Activated naive CD4-positive, alpha-beta T cell treated with anti-CD3 and anti-CD28 coated beads, Interleukin-2, amount 10 ng/mL, durations not matched to agents 7 days and 5 days (primary cell): ENCODE measurements around the gene THEM5.

ENCODE experiments used
- CTCF ChIA-PET: fragments of 350-600 bp; sonication (Branson Sonifier 250); formaldehyde crosslinking; loops from one replicate; lab custom pipeline; 2021; ENCODE audit warnings: antibody characterized with exemption; lab: Charles Lee
- DNase-seq: peaks from one replicate; pipeline ENCODE4 v3.0.0-alpha.2; 2020
- H3K27ac Mint-ChIP-seq: one replicate; pipeline ENCODE4 v1.8.0; 2021; ENCODE audit warnings: mild to moderate bottlenecking, moderate library complexity, mixed read lengths
- H3K27me3 Mint-ChIP-seq: one replicate; pipeline ENCODE4 v1.8.0; 2021; ENCODE audit warnings: mild to moderate bottlenecking, mixed read lengths
- H3K36me3 Mint-ChIP-seq: one replicate; pipeline ENCODE4 v1.8.0; 2021; ENCODE audit warnings: mixed read lengths
- H3K4me1 Mint-ChIP-seq: one replicate; pipeline ENCODE4 v1.8.0; 2021; ENCODE audit warnings: mixed read lengths
- H3K4me3 Mint-ChIP-seq: one replicate; pipeline ENCODE4 v1.8.0; 2021; ENCODE audit warnings: mild to moderate bottlenecking, moderate library complexity, mixed read lengths
- H3K9me3 Mint-ChIP-seq: one replicate; pipeline ENCODE4 v1.8.0; 2021; ENCODE audit warnings: mixed read lengths

Gene THEM5

GRCh38 chr1:151816548-151817352 is 36.8 kb downstream of the THEM5 start:
- H3K27me3 Mint-ChIP-seq: peaks cover 8% of the 10 kb centered on the region

DNA sequence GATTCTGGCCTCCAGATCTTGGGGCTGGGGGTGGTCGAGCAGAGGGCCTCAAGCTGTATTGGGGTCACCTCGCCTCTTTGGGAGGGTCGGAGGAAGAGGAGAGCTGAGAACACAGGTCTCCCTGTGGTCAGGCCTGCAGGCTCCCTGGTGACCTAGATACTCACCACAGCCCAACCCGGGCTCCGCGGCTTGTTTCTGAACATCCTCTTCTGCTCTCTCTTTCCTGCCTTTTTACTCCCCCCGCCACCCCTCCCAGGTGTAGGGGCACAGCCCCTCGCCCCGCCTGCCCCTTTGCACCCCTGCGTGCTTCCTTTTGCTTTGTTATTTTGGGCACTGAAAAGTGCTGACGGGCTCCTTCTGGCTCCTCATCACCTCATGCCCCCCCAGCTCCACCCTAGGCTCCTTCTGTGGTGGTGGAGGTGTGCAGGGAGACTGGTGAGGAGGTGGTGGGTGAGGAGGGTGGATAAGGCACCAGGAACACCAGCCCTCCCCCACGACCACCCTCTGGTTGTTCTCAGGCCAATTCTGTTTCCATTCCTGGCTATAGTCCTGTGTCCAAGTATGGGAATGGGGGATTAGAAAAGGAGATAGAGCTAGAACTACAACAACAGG is 37.7 kb downstream of the THEM5 start:
- H3K4me1 Mint-ChIP-seq: peaks cover 42% of the 10 kb centered on the region
- H3K9me3 Mint-ChIP-seq: no peaks in the 10 kb centered on the region
- peak overlapping the region; percentile 47 for H3K27ac Mint-ChIP-seq
- CTCF ChIA-PET: interaction anchor here (0.5 to 1.0 kb wide), 2 partner anchors 12 to 206 kb away, joined by 3 read pairs; no protein-coding TSS in a partner anchor
- H3K27me3 Mint-ChIP-seq: peaks cover 14% of the 10 kb centered on the region
- no peaks in the 10 kb centered on the region for H3K36me3 Mint-ChIP-seq
- H3K4me3 Mint-ChIP-seq: peak overlapping the region; percentile 29
- DNase-seq: peak; percentile 58

More at GRCh38 chr1:151816548-151817352, 36.8 kb downstream of the THEM5 start:
- CTCF ChIA-PET: interaction anchor here (1.0 kb wide), 1 partner anchor 11 kb away, joined by 3 read pairs; no protein-coding TSS in a partner anchor
- Mint-ChIP-seq H3K4me1 (peaks cover 50% of the 10 kb centered on the region), H3K36me3 (no peaks in the 10 kb centered on the region), H3K27ac (peak overlapping the region; percentile 22), H3K4me3 (no peak overlapping the region), H3K9me3 (no peaks in the 10 kb centered on the region)
- DNase-seq: no peak

- Mint-ChIP-seq H3K4me3 (no peak overlapping the region), H3K4me1 (peaks cover 34% of the 10 kb centered on the region), H3K9me3 (no peaks in the 10 kb centered on the region), H3K36me3 (no peaks in the 10 kb centered on the region), H3K27ac (no peak overlapping the region), H3K27me3 (peaks cover 14% of the 10 kb centered on the region)
- CTCF ChIA-PET: interaction anchor here (0.5 to 1.0 kb wide), 3 partner anchors 21 to 300 kb away, joined by 3 read pairs; no protein-coding TSS in a partner anchor
- no peak for DNase-seq
Measured at GRCh38 chr1:151814971-151815545, 38.5 kb downstream of the THEM5 start.

DNA sequence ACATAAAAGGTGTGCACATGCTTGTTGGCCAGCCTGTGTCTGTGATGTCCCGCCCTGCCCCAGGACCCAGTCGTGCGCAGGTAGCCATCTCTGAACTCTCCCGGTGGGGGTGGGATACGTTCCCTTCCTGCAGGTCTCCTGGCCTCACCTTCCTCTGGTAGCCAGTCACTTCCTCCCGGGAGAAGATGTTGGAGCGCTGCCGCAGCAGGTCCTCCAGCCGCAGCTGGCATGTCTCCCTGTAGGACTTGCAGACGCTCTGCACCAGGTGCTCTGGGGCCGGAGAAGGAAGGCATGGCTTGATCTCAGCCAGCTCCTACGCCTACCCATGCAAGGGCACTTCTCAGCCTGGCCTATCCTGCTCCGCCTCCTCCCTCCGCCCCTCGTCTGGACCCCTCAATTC is 39.1 kb downstream of the THEM5 start:
- no peak overlapping the region for H3K27ac Mint-ChIP-seq
- H3K9me3 Mint-ChIP-seq: no peaks in the 10 kb centered on the region
- no peaks in the 10 kb centered on the region for H3K36me3 Mint-ChIP-seq

GRCh38 chr1:151813271-151813977 is 40.1 kb downstream of the THEM5 start:
- Mint-ChIP-seq H3K9me3 (no peaks in the 10 kb centered on the region), H3K4me3 (no peak overlapping the region), H3K27ac (no peak overlapping the region), H3K4me1 (peaks cover 28% of the 10 kb centered on the region), H3K36me3 (no peaks in the 10 kb centered on the region), H3K27me3 (peaks cover 14% of the 10 kb centered on the region)
- DNase-seq: no peak
- CTCF ChIA-PET: interaction anchor here (1.6 kb wide), 1 partner anchor 23 kb away, joined by 3 read pairs; no protein-coding TSS in a partner anchor

More for the DNA sequence above, 39.1 kb downstream of the THEM5 start:
- Mint-ChIP-seq H3K27me3 (peaks cover 14% of the 10 kb centered on the region), H3K4me1 (peaks cover 28% of the 10 kb centered on the region), H3K4me3 (no peak overlapping the region)
- no peak for DNase-seq
- CTCF ChIA-PET: interaction anchor here (1.0 kb wide), 1 partner anchor 22 kb away, joined by 3 read pairs; no protein-coding TSS in a partner anchor

DNA sequence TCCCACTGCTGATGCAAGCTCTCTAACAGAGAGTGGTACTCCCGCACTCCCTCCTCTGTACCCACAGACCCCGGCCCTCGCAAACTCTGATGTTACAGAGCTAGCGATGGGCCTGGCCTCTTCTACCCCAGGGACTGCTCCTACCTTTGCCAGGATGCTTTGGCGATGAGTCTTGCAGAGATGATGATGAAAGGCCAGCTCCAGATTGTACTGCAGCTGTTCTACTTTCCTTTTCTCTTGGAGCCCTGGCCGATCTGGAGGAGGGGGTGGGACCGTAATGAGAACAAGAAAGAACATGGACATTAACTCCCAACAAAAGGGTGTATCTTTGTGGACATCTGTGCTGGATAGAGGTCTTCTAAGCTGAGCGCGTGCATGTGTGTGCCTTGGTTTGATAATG is 42.3 kb downstream of the THEM5 start:
- CTCF ChIA-PET: interaction anchor here (1.2 to 1.3 kb wide), 2 partner anchors 9 to 76 kb away, joined by 3 to 4 read pairs; no protein-coding TSS in a partner anchor
- no peak for DNase-seq
- H3K27ac Mint-ChIP-seq: no peak overlapping the region
- peaks cover 25% of the 10 kb centered on the region for H3K27me3 Mint-ChIP-seq
- H3K4me1 Mint-ChIP-seq: peaks cover 20% of the 10 kb centered on the region
- no peaks in the 10 kb centered on the region for H3K9me3 Mint-ChIP-seq
- no peaks in the 10 kb centered on the region for H3K36me3 Mint-ChIP-seq
- H3K4me3 Mint-ChIP-seq: no peak overlapping the region

DNA sequence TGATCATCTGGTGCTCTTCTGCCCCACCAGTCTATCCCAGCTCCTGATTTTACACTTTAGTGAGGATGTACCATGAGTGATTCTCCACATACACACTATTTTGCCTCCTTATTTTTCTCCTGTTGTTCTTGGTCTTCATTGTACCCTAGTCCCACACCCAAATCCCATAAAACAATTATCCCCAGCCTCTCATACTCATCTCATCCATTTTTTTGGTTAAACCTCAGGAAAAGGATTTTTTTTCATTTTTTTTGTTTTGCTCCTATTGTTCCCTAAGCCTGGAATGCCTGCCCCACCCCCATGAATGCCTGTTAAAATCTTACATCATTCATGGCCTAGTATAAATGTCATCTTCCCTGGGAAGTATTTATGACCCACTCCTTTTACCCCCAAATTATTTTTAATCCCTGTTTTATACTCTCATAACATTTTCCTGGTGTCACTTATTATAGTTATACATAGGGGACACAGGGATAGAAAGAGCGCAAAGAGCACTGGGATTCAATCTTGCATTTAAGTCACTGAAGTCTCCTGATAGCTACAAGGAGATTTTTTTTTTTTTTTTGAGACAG is 43.4 kb downstream of the THEM5 start:
- H3K36me3 Mint-ChIP-seq: no peaks in the 10 kb centered on the region
- no peak overlapping the region for H3K27ac Mint-ChIP-seq
- peaks cover 33% of the 10 kb centered on the region for H3K27me3 Mint-ChIP-seq
- H3K4me3 Mint-ChIP-seq: no peak overlapping the region
- H3K9me3 Mint-ChIP-seq: no peaks in the 10 kb centered on the region
- CTCF ChIA-PET: no interaction called here
- peaks cover 9% of the 10 kb centered on the region for H3K4me1 Mint-ChIP-seq
- DNase-seq: no peak

- no peaks in the 10 kb centered on the region for H3K36me3 Mint-ChIP-seq
- H3K4me1 Mint-ChIP-seq: peaks cover 6% of the 10 kb centered on the region
- CTCF ChIA-PET: no interaction called here
Measured at GRCh38 chr1:151809290-151809984, 44.1 kb downstream of the THEM5 start.

DNA sequence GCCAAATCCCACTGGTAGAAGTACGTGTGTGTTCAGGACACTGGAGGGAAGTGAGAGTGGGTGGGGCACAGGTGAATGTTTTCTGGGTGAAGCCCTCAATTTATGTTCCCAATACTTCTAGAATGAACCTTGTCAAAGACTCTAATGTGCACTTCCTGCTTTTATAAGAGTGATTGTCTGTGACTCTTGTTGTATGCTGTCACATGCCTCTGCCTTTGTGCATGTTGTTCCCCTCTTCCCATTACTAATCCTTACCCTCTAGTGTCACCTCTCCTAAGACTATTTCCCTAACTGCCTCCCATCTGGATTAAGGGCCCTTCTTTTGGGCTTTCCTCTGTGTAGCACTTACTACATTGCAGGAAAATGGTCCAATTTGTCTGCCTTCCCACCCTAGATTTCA is 45.7 kb downstream of the THEM5 start:
- H3K27ac Mint-ChIP-seq: no peak overlapping the region
- no peaks in the 10 kb centered on the region for H3K36me3 Mint-ChIP-seq
- DNase-seq: no peak
- CTCF ChIA-PET: interaction anchor here (1.2 kb wide), 1 partner anchor 18 kb away, joined by 3 read pairs; the partner anchor contains the start of gene TDRKH
- H3K4me1 Mint-ChIP-seq: peaks cover 3% of the 10 kb centered on the region
- no peak overlapping the region for H3K4me3 Mint-ChIP-seq
- H3K27me3 Mint-ChIP-seq: peaks cover 48% of the 10 kb centered on the region
- H3K9me3 Mint-ChIP-seq: no peaks in the 10 kb centered on the region

More at GRCh38 chr1:151809290-151809984, 44.1 kb downstream of the THEM5 start:
- Mint-ChIP-seq H3K4me3 (no peak overlapping the region), H3K9me3 (no peaks in the 10 kb centered on the region), H3K27ac (no peak overlapping the region), H3K27me3 (peaks cover 40% of the 10 kb centered on the region)
- DNase-seq: no peak

GRCh38 chr1:151807131-151807530 is 46.4 kb downstream of the THEM5 start:
- no peaks in the 10 kb centered on the region for H3K9me3 Mint-ChIP-seq
- no peak overlapping the region for H3K27ac Mint-ChIP-seq
- no peaks in the 10 kb centered on the region for H3K4me1 Mint-ChIP-seq
- CTCF ChIA-PET: interaction anchor here (1.2 kb wide), 1 partner anchor 17 kb away, joined by 3 read pairs; the partner anchor contains the start of gene TDRKH
- no peak overlapping the region for H3K4me3 Mint-ChIP-seq
- no peaks in the 10 kb centered on the region for H3K36me3 Mint-ChIP-seq
- no peak for DNase-seq
- H3K27me3 Mint-ChIP-seq: peaks cover 47% of the 10 kb centered on the region

- no peak for DNase-seq
- Mint-ChIP-seq H3K36me3 (no peaks in the 10 kb centered on the region), H3K4me1 (no peaks in the 10 kb centered on the region), H3K4me3 (no peak overlapping the region), H3K9me3 (no peaks in the 10 kb centered on the region), H3K27ac (no peak overlapping the region), H3K27me3 (peaks cover 49% of the 10 kb centered on the region)
- CTCF ChIA-PET: no interaction called here
Measured at GRCh38 chr1:151806170-151806569, 47.3 kb downstream of the THEM5 start.

DNA sequence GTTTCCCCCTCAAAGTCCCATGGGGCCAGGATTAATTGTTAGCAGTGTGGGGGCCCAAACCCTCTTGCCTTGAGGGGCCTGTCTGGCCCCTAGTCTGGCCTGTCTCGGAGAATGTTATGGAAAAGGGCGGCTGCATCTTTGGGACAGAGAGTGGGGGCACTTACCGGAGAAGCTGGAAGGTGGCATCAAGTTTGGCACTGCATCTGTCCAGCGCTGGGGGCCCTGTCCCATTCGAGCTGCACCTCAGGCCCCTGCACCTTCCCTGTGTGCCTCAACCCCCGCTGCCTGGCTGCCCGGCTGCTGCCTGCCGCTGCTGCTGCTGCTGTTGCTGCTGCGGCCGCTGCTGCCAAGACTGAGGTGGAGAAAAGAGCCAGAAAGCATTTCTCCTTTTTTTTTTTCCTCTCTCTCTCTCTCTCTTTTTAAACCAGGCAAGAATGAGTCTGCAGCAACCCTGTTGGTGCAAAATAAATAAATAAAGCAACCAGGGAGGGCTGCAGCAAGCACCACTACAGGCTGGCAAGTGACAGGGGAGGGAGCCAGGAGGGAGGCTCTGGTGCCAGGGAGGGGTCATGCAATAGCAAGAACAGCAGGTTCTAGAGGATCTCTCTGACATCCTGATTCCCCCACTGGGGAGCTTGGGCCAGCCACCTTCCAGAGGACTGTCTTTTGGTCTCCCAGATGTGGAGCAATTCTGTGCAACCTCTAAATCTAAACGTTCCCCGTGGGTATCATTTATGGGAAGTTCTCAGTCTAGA is 48.3 kb downstream of the THEM5 start, which contains the start of gene LINGO4:
TSS of gene LINGO4 (minus strand) at position 354 of the 755 bp plus-strand sequence. CDS start 2,715 bp downstream, outside the sequence.
- Mint-ChIP-seq H3K9me3 (no peaks in the 10 kb centered on the region), H3K27ac (no peak within 1 kb of the TSS), H3K4me3 (no peak within 1 kb of the TSS), H3K27me3 (peaks cover 56% of the 10 kb centered on the region), H3K36me3 (no peaks in the 10 kb centered on the region), H3K4me1 (peaks cover 5% of the 10 kb centered on the region)
- DNase-seq: no peak
- CTCF ChIA-PET: no interaction called here
